Measurements from ENCODE around the gene MBD5.

The MBD5 gene

GRCh38 chr2:148358375-148358774 is 337.5 kb downstream of the MBD5 start:
- H2AK5ac ChIP-seq (ENCODE audit: low read length, severe bottlenecking) = no peak overlapping the region
- DNase-seq = no peak
- H3K14ac ChIP-seq (ENCODE audit: low read length in 2 of 2) = no peak overlapping the region
- H3K9ac ChIP-seq (ENCODE audit: low read length) = no peak overlapping the region
- no peaks in the 10 kb centered on the region for H3K27me3 ChIP-seq (ENCODE audit: control insufficient read depth in 1 of 2, insufficient read depth in 1 of 2, low read length in 2 of 2)
- H4K91ac ChIP-seq (ENCODE audit: low read length) = no peak overlapping the region
- no peak overlapping the region for H3K4me3 ChIP-seq (ENCODE audit: insufficient read depth in 1 of 2, low read depth in 1 of 2, low read length in 2 of 2)
- H2BK12ac ChIP-seq (ENCODE audit: low read length in 2 of 2) = no peak overlapping the region
- peaks cover 11% of the 10 kb centered on the region for H3K79me1 ChIP-seq (replicated peaks; ENCODE audit: low read length, poor library complexity, severe bottlenecking)
- 100% methylated on average over 4 of the region's 6 CpGs for WGBS
- no peak overlapping the region for H3K23ac ChIP-seq (ENCODE audit: low read length in 2 of 2)
- H2BK15ac ChIP-seq (ENCODE audit: low read depth, poor library complexity, severe bottlenecking) = no peak overlapping the region
- no peak overlapping the region for H3K4ac ChIP-seq (ENCODE audit: low read depth in 1 of 2, low read length in 2 of 2)
- H3K36me3 ChIP-seq (ENCODE audit: control insufficient read depth in 1 of 2, insufficient read depth in 2 of 2, low read depth in 1 of 2, low read length in 2 of 2) = peaks cover 2 to 12% of the 10 kb centered on the region in 2 experiments
- H2BK5ac ChIP-seq (ENCODE audit: low read depth, low read length, poor library complexity, severe bottlenecking) = no peak overlapping the region
- H3K18ac ChIP-seq (ENCODE audit: low read depth in 1 of 2, low read length in 2 of 2) = no peak overlapping the region
- H2BK120ac ChIP-seq (ENCODE audit: low read depth, low read length) = no peak overlapping the region
- no peak overlapping the region for H2AFZ ChIP-seq (ENCODE audit: low read depth, low read length)
- H3K9me3 ChIP-seq (ENCODE audit: control insufficient read depth, low read length) = no peaks in the 10 kb centered on the region
- no peak overlapping the region for H3K27ac ChIP-seq (ENCODE audit: low read length, poor library complexity, severe bottlenecking)
- H3K4me2 ChIP-seq (ENCODE audit: low read length, poor library complexity, severe bottlenecking) = no peak overlapping the region
- no peaks in the 10 kb centered on the region for H3K4me1 ChIP-seq (ENCODE audit: control insufficient read depth, insufficient read depth, low read depth, low read length)
- no peak overlapping the region for H4K8ac ChIP-seq (ENCODE audit: low read length)

DNA sequence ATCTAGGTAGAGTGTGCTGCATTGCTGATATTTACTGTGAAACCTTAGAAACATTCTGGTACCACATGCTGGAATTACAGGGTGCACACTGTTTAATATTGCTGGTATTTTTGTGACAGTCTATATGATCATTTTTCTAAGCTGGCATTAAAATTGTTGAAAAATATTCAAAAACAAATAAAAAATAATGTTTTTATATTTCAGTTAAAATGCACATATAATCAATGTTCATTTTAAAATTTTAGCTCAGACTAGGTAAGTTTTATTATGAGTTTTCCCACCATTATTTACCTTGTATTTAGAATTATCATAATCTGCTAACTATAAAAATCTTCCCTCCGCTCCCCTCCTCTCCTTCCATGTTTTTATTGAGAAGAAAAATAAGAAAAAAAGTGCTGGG is 339.8 kb downstream of the MBD5 start:
- no peak overlapping the region for H2BK120ac ChIP-seq (ENCODE audit: low read depth, low read length)
- H3K23ac ChIP-seq (ENCODE audit: low read length in 2 of 2) = no peak overlapping the region
- DNase-seq = no peak
- no peak overlapping the region for H4K91ac ChIP-seq (ENCODE audit: low read length)
- H3K14ac ChIP-seq (ENCODE audit: low read length in 2 of 2) = no peak overlapping the region
- H2AFZ ChIP-seq (ENCODE audit: low read depth, low read length) = no peak overlapping the region
- H2AK5ac ChIP-seq (ENCODE audit: low read length, severe bottlenecking) = no peak overlapping the region
- H3K4me3 ChIP-seq (ENCODE audit: insufficient read depth in 1 of 2, low read depth in 1 of 2, low read length in 2 of 2) = no peak overlapping the region
- H3K27me3 ChIP-seq (ENCODE audit: control insufficient read depth in 1 of 2, insufficient read depth in 1 of 2, low read length in 2 of 2) = no peaks in the 10 kb centered on the region
- no peak overlapping the region for H2BK12ac ChIP-seq (ENCODE audit: low read length in 2 of 2)
- no peaks in the 10 kb centered on the region for H3K4me1 ChIP-seq (ENCODE audit: control insufficient read depth, insufficient read depth, low read depth, low read length)
- no CpG with 5 or more reads among the region's 1 CpG for WGBS
- peaks cover 2 to 12% of the 10 kb centered on the region in 2 experiments for H3K36me3 ChIP-seq (ENCODE audit: control insufficient read depth in 1 of 2, insufficient read depth in 2 of 2, low read depth in 1 of 2, low read length in 2 of 2)
- H3K9ac ChIP-seq (ENCODE audit: low read length) = no peak overlapping the region
- H3K27ac ChIP-seq (ENCODE audit: low read length, poor library complexity, severe bottlenecking) = no peak overlapping the region
- H3K18ac ChIP-seq (ENCODE audit: low read depth in 1 of 2, low read length in 2 of 2) = no peak overlapping the region
- peaks cover 11% of the 10 kb centered on the region for H3K79me1 ChIP-seq (replicated peaks; ENCODE audit: low read length, poor library complexity, severe bottlenecking)
- no peak overlapping the region for H2BK15ac ChIP-seq (ENCODE audit: low read depth, poor library complexity, severe bottlenecking)
- H3K4me2 ChIP-seq (ENCODE audit: low read length, poor library complexity, severe bottlenecking) = no peak overlapping the region
- no peak overlapping the region for H3K4ac ChIP-seq (ENCODE audit: low read depth in 1 of 2, low read length in 2 of 2)
- no peaks in the 10 kb centered on the region for H3K9me3 ChIP-seq (ENCODE audit: control insufficient read depth, low read length)
- H4K8ac ChIP-seq (ENCODE audit: low read length) = no peak overlapping the region
- no peak overlapping the region for H2BK5ac ChIP-seq (ENCODE audit: low read depth, low read length, poor library complexity, severe bottlenecking)

- no peak overlapping the region for H3K4me3 ChIP-seq (ENCODE audit: insufficient read depth in 1 of 2, low read depth in 1 of 2, low read length in 2 of 2)
- H3K4me1 ChIP-seq (ENCODE audit: control insufficient read depth, insufficient read depth, low read depth, low read length) = no peaks in the 10 kb centered on the region
- no peak overlapping the region for H3K18ac ChIP-seq (ENCODE audit: low read depth in 1 of 2, low read length in 2 of 2)
- no peak overlapping the region for H2BK15ac ChIP-seq (ENCODE audit: low read depth, poor library complexity, severe bottlenecking)
- WGBS = 94% methylated on average over 10 of the region's 10 CpGs
- H4K8ac ChIP-seq (ENCODE audit: low read length) = no peak overlapping the region
- no peak overlapping the region for H2BK5ac ChIP-seq (ENCODE audit: low read depth, low read length, poor library complexity, severe bottlenecking)
- H3K27ac ChIP-seq (ENCODE audit: low read length, poor library complexity, severe bottlenecking) = no peak overlapping the region
- no peak overlapping the region for H4K91ac ChIP-seq (ENCODE audit: low read length)
- H3K4me2 ChIP-seq (ENCODE audit: low read length, poor library complexity, severe bottlenecking) = no peak overlapping the region
- no peak overlapping the region for H2AK5ac ChIP-seq (ENCODE audit: low read length, severe bottlenecking)
- DNase-seq = no peak
- no peak overlapping the region for H2BK12ac ChIP-seq (ENCODE audit: low read length in 2 of 2)
- H3K36me3 ChIP-seq (ENCODE audit: control insufficient read depth in 1 of 2, insufficient read depth in 2 of 2, low read depth in 1 of 2, low read length in 2 of 2) = peaks cover 2 to 12% of the 10 kb centered on the region in 2 experiments
- H3K23ac ChIP-seq (ENCODE audit: low read length in 2 of 2) = no peak overlapping the region
- no peaks in the 10 kb centered on the region for H3K27me3 ChIP-seq (ENCODE audit: control insufficient read depth in 1 of 2, insufficient read depth in 1 of 2, low read length in 2 of 2)
- no peak overlapping the region for H3K4ac ChIP-seq (ENCODE audit: low read depth in 1 of 2, low read length in 2 of 2)
- no peak overlapping the region for H3K9ac ChIP-seq (ENCODE audit: low read length)
- no peak overlapping the region for H3K14ac ChIP-seq (ENCODE audit: low read length in 2 of 2)
- no peaks in the 10 kb centered on the region for H3K9me3 ChIP-seq (ENCODE audit: control insufficient read depth, low read length)
- H3K79me1 ChIP-seq (replicated peaks; ENCODE audit: low read length, poor library complexity, severe bottlenecking) = peaks cover 8% of the 10 kb centered on the region
- H2BK120ac ChIP-seq (ENCODE audit: low read depth, low read length) = no peak overlapping the region
- H2AFZ ChIP-seq (ENCODE audit: low read depth, low read length) = no peak overlapping the region
Observed at GRCh38 chr2:148362144-148362796, 341.4 kb downstream of the MBD5 start.

- Histone ChIP-seq H4K91ac (ENCODE audit: low read length) (no peak overlapping the region), H3K36me3 (ENCODE audit: control insufficient read depth in 1 of 2, insufficient read depth in 2 of 2, low read depth in 1 of 2, low read length in 2 of 2) (no peaks in the 10 kb centered on the region), H3K79me1 (replicated peaks; ENCODE audit: low read length, poor library complexity, severe bottlenecking) (peaks cover 5% of the 10 kb centered on the region), H3K4me3 (ENCODE audit: insufficient read depth in 1 of 2, low read depth in 1 of 2, low read length in 2 of 2) (no peak overlapping the region), H3K4ac (ENCODE audit: low read depth in 1 of 2, low read length in 2 of 2) (no peak overlapping the region), H2AK5ac (ENCODE audit: low read length, severe bottlenecking) (no peak overlapping the region), H3K4me1 (ENCODE audit: control insufficient read depth, insufficient read depth, low read depth, low read length) (no peaks in the 10 kb centered on the region), H4K8ac (ENCODE audit: low read length) (no peak overlapping the region), H2BK15ac (ENCODE audit: low read depth, poor library complexity, severe bottlenecking) (no peak overlapping the region), H3K18ac (ENCODE audit: low read depth in 1 of 2, low read length in 2 of 2) (no peak overlapping the region), H3K4me2 (ENCODE audit: low read length, poor library complexity, severe bottlenecking) (no peak overlapping the region), H3K27me3 (ENCODE audit: control insufficient read depth in 1 of 2, insufficient read depth in 1 of 2, low read length in 2 of 2) (no peaks in the 10 kb centered on the region), H3K14ac (ENCODE audit: low read length in 2 of 2) (no peak overlapping the region), H2BK12ac (ENCODE audit: low read length in 2 of 2) (no peak overlapping the region), H3K27ac (ENCODE audit: low read length, poor library complexity, severe bottlenecking) (no peak overlapping the region), H3K9me3 (ENCODE audit: control insufficient read depth, low read length) (no peaks in the 10 kb centered on the region), H2BK120ac (ENCODE audit: low read depth, low read length) (no peak overlapping the region), H2AFZ (ENCODE audit: low read depth, low read length) (no peak overlapping the region), H3K23ac (ENCODE audit: low read length in 2 of 2) (no peak overlapping the region), H3K9ac (ENCODE audit: low read length) (no peak overlapping the region), H2BK5ac (ENCODE audit: low read depth, low read length, poor library complexity, severe bottlenecking) (no peak overlapping the region)
- no peak for DNase-seq
- WGBS = 94% methylated on average over 2 of the region's 3 CpGs
Observed at GRCh38 chr2:148375214-148375613, 354.3 kb downstream of the MBD5 start.
